Thyroid gland (tissue), 4 donors: ENCODE results near the gene TCHP.

Experiments
- POLR2A ChIP-seq, 2 donors: fragments of 450-650 bp; IDR thresholded peaks; one replicate each; pipeline ENCODE4 v1.6.1; 2017; ENCODE audit warnings: antibody characterized with exemption in 2 of 2, mild to moderate bottlenecking in 2 of 2, moderate library complexity in 1 of 2
- TF ChIP-seq, protein P1 (sequence below), 6 experiments: fragments of 200-600 bp in 3 of 6; fragments of 450-650 bp in 3 of 6; sonication (generic) in 3 of 6; IDR thresholded peaks; one replicate each; pipeline ENCODE4 v1.5.1; 2016 to 2019; ENCODE audit warnings: antibody characterized with exemption in 6 of 6, mild to moderate bottlenecking in 2 of 6, inconsistent platforms in 1 of 6, moderate library complexity in 1 of 6

DNA sequence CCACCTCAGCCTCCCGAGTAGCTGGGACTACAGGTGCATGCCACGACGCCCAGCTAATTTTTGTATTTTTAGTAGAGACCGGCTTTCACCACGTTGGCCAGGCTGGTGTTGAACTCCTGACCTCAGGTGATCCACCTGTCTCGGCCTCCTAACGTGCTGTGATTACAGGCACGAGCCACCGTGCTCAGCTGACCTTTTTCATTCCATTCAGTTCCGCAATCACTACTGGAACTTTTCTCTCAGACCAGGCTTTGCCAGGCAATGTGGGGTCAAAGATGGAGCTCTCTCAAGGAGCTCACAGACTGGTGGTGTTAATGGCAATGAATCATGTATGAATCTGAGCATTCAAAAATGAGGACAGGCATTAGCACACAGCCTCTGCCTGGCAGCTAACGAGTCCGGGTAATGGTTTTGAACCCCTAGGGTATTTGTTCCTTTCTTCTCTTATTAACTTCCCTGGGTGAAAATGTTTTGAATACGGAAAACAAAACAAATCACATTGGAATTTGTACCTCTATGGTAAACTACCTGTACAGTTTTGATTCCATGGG lies 9.4 kb upstream of the TCHP start:
- TF ChIP-seq, protein P1, sequence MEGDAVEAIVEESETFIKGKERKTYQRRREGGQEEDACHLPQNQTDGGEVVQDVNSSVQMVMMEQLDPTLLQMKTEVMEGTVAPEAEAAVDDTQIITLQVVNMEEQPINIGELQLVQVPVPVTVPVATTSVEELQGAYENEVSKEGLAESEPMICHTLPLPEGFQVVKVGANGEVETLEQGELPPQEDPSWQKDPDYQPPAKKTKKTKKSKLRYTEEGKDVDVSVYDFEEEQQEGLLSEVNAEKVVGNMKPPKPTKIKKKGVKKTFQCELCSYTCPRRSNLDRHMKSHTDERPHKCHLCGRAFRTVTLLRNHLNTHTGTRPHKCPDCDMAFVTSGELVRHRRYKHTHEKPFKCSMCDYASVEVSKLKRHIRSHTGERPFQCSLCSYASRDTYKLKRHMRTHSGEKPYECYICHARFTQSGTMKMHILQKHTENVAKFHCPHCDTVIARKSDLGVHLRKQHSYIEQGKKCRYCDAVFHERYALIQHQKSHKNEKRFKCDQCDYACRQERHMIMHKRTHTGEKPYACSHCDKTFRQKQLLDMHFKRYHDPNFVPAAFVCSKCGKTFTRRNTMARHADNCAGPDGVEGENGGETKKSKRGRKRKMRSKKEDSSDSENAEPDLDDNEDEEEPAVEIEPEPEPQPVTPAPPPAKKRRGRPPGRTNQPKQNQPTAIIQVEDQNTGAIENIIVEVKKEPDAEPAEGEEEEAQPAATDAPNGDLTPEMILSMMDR (IDR thresholded peaks at IDR 0.05): no peak
- TF ChIP-seq POLR2A (IDR thresholded peaks at IDR 0.05): no peak
